Heart left ventricle (tissue), 13 donors: ENCODE results near the gene SYT9.

Experiments
- CTCF ChIP-seq, 12 donors: fragments of 200-600 bp; sonication (generic) in 4 of 12; IDR thresholded peaks; one replicate each; pipeline versions ENCODE4 v1.5.0 to v1.8.0; 2018 to 2022; ENCODE audit warnings: antibody characterized with exemption in 12 of 12, mild to moderate bottlenecking in 5 of 12
- POLR2A ChIP-seq, 2 donors: fragments of 450-650 bp; IDR thresholded peaks; one replicate each; pipeline ENCODE4 v1.6.1; 2017; ENCODE audit warnings: antibody characterized with exemption in 2 of 2, mild to moderate bottlenecking in 2 of 2, moderate library complexity in 2 of 2
- donor health status: ischemic (EF 13 %, LVEDD 7.1; RV severe dilation, severe dysfunction).
- donor health status: DM: no; HTN: yes; CAD: no.
- donor health status: DM: no; HTN: no; CAD: no.
- donor health status: ischemic (EF 25% LVEDD 6.9; RV normal size, moderate dysfunction).
- donor health status: ischemic (EF 25% LVEDD 5.7; RV mildly dilated, moderate dysfunction).
- donor health status: ischemic (EF 35%, LVEDD 5.7; RV mildly dilated, moderate dysfunction).
- donor health status: nonischemic (EF 11% LVEDD 7.7; RV severe dilation, severe dysfunction).
- donor health status: DM: yes; HTN: yes; CAD: no.
- donor health status: PGD.
- donor health status: ischemic (EF 29% LVEDD 5.4; RV normal size, mild dysfunction).
- donor health status: nonischemic (EF 23%, LVEDD 6.1; RV moderate dilation, normal function).

GRCh38 chr11:7321473-7322450 is 70.1 kb downstream of the SYT9 start:
- no peak for TF ChIP-seq CTCF (IDR thresholded peaks at IDR 0.05)
- no peak for TF ChIP-seq POLR2A (IDR thresholded peaks at IDR 0.05)
